ENCODE data around the gene TTC23.

The TTC23 gene

DNA sequence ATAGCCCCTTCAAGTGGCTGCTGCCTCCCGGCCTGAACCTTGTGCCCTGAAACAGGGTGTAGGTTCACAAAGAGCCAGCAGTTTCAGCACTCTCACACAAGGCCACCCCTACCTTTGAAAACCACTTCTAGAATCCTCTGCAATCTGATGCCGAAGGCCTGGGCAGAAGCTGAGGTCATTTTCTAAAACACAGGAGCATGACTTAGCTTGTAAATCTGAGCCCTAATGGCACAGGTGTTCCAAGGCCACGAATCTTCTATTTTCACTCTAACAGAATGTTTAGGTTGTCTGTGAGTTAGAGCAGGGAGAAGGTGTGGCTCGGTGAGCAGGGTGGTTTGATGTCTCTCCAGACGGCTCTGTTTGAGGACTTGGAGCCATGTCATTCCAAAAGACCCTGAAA, 82.2 kb downstream of the TTC23 start:
- TF ChIP-seq, protein P1, sequence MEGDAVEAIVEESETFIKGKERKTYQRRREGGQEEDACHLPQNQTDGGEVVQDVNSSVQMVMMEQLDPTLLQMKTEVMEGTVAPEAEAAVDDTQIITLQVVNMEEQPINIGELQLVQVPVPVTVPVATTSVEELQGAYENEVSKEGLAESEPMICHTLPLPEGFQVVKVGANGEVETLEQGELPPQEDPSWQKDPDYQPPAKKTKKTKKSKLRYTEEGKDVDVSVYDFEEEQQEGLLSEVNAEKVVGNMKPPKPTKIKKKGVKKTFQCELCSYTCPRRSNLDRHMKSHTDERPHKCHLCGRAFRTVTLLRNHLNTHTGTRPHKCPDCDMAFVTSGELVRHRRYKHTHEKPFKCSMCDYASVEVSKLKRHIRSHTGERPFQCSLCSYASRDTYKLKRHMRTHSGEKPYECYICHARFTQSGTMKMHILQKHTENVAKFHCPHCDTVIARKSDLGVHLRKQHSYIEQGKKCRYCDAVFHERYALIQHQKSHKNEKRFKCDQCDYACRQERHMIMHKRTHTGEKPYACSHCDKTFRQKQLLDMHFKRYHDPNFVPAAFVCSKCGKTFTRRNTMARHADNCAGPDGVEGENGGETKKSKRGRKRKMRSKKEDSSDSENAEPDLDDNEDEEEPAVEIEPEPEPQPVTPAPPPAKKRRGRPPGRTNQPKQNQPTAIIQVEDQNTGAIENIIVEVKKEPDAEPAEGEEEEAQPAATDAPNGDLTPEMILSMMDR (IDR thresholded peaks at IDR 0.05): no peak

DNA sequence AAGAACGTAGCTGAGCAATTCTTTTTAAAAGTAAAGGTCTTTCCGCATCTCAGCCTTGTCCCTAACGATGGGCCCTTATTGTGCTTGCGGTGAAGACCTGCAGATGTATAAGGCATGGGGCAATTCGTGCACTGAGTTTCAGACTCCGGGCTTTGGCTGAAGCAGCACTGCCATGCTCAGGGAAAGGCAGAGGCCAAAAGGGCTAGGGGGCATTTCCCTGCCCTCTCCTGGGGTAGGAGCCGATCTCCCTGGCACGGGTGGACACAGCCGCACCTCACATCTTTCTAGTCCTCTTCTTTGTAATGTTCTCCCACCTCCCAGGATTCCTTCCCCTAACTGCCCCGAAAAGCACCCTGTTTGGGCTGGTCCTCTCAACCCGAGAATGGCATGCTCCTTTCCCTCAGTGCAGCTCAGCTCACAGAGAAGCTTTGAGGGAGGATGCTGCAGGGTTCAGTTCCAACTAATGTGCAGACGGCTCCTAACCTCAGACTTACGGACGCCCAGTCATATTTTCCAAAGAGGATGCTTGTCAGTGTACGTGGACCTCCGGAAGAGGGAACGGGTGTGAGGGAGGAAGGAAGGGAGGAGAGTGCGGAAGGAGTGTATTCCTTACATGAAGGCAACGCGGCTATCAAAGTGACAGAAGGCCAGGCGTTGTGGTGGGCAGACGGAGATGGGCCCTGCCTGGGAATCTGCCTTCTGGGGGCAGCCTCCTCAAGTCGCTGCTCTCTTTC, 83.3 kb downstream of the TTC23 start:
- TF ChIP-seq, protein P1 (IDR thresholded peaks at IDR 0.05): no peak

DNA sequence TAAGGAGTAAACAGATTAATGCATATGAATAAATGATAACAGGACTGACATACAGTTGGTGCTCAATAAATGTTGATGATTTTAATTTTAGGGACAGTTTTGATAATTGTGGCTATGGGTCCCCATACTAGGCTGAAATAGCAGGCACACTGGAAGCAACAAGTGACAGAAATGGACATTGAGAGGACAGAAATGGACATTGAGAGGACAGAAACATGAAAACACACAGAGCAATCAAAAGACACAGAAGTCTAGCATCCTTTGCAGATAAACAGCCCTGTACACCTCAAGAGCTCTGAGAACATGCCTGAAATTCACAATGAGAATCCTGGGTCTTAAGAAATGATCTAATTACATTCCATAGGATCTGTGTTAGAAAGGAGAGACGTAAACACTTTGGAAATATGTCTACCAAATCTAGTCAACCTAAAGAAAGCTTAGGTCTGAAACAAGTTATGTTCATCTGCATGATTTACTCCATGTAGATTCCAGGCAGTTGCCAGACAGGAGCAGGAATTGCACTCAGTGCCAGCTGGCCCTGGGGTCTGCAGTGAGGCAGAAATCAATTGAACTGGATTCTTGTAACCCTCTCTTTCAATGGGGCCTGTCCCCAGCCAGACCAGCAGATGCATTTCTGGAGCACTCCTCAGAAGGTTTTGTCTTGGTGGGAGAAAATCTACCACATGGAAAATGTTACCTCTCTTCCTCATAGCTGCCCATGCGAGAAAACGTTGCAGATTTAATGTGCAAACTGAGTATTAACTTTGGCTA, 84.2 kb downstream of the TTC23 start:
- TF ChIP-seq, protein P1 (IDR thresholded peaks at IDR 0.05): no peak

DNA sequence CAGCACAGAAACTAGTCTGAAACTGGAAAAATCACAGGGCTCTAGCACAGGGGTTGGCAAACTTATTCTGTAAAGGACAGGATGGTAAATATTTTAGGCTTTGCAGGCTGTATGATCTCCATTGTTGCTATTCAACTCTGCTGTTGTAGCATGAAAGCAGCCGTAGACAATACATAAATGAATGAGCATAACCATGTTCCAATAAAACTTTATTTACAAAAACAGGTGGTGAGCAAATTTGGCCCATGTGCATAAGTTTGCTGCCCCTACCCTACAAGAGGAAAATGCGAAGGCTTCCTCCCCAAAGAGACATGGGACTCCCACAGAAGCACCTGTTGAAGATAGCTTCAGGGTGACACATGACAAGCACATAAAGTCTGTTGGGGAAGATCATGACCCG, 85.3 kb downstream of the TTC23 start:
- TF ChIP-seq, protein P1 (IDR thresholded peaks at IDR 0.05): no peak

DNA sequence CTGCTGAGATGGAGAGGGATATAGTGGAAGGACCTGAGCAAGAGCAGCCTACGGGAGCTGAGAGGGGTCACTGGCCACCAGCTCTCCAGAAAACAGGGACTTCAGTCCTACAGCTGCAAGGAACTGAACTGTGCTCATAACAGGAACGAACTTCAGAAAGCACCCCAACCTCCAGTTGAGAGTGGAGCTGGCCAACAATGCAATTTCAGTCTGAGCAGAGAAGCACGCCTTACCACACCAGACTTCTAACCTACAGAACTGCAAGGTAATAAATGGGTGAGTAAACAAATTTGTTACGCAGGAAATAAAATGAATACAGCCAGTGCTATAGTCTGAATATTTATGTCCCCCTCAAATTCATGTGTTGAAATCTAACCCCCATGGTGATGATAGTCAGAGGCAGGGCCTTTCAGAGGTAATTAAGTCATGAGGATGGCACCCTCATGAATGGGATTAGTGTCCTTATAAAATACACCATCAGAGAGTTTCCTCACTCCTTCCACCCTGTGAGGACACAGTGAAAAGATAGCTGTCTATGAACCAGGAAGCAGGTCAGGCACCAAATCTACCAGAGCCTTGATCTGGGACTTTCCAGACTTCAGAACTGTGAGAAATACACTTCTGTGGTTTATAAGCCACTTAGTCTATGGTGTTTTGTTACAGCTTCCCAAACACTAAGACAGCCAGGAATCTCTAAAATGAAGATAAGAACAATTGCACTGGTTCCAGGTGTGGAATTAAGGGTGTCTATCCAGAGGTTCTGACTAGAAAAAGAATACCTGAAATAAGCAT, 85.9 kb downstream of the TTC23 start:
- TF ChIP-seq, protein P1 (IDR thresholded peaks at IDR 0.05): no peak

DNA sequence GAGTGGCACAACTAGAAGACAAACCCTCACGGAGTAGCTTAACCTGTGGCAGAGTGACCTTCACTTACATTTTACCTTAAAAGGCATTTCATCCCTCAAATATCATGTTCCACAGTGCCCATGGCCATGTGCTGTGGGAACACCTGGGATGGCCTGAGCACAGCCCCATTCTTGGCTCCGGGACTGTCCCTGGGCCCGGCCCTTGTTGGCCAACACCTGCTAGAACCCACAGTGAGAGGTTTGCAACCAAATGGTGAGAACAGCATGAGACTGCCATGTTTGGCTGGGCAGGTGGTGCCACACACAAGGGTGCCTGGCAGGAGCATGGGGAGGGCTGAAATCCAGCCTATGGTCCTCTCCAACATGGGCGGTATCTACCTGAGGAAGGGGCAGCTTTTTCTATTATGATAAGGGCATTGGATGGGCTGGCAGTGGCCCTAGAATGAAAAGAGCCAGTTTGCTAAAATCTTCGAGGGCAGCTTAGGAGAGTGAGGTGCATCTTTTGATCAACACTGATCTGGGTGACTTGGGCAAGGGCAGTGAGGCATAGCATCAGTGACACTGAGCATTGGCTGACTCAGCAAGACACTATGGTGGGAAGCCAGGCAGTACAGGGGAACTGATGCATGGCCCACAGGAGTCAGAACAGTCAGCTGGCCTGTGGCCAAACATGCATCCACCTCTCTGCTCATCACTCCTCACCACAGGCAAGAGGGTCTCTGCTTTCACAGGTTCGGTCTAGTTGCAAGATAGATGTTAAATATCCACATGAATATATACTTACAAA, 90.6 kb downstream of the TTC23 start:
- TF ChIP-seq, protein P1 (IDR thresholded peaks at IDR 0.05): no peak

DNA sequence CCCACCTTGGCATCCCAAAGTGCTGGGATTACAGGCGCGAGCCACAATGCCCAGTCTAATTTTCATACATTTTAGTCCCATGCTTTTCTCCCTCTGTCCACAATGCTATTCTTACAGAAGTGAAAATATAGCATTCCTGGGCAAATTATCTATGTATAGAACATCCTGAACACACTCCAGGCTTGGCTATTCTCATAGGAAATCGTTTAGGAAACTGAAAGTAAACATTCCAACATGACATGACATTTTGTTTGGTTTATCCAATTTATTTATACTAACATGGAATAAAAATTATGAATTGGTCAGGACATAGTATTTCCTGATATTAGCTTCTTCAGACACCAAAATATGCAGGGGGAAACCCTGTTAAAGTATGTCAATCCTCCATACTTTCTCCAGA, 91.9 kb downstream of the TTC23 start:
- TF ChIP-seq, protein P1 (IDR thresholded peaks at IDR 0.05): no peak
